ENCODE data around the gene DSCAM.
A peak's percentile ranks its signal among the peaks of the same experiment; 100 is the strongest.

Gene DSCAM

GRCh38 chr21:40120940-40121575 is 725.9 kb downstream of the DSCAM start:
- peak; percentile 38 for DNase-seq (ENCODE audit: low spot score)

GRCh38 chr21:40118527-40118926 is 728.4 kb downstream of the DSCAM start:
- peak; percentile 63 for DNase-seq (ENCODE audit: low spot score)

GRCh38 chr21:40117236-40117635 is 729.7 kb downstream of the DSCAM start:
- no peak for DNase-seq (ENCODE audit: low spot score)

- no peak for DNase-seq (ENCODE audit: low spot score)
Observed at GRCh38 chr21:40115775-40116174, 731.2 kb downstream of the DSCAM start.

DNA sequence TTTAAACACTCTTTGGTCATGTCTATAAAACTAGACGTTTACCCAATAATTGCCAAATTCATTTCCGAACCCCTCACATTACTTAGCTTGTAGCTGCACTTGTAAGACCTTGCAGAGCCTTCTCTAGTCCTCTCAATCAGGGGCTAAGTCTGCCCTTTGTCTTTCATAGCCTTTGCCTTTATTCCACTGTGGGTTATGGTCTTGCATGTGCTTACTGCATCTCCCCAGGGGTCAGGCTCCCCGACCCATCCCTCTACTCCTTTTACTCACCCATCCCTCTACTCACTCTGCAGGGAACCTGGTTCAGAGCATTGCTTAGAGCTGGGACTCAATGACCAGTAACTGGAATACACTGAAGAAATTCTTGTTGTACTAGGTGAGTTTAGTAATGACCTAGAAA is 744.3 kb downstream of the DSCAM start:
- DNase-seq (ENCODE audit: low spot score): no peak

- no peak for DNase-seq (ENCODE audit: low spot score)
Observed at GRCh38 chr21:40099809-40100208, 747.1 kb downstream of the DSCAM start.

DNA sequence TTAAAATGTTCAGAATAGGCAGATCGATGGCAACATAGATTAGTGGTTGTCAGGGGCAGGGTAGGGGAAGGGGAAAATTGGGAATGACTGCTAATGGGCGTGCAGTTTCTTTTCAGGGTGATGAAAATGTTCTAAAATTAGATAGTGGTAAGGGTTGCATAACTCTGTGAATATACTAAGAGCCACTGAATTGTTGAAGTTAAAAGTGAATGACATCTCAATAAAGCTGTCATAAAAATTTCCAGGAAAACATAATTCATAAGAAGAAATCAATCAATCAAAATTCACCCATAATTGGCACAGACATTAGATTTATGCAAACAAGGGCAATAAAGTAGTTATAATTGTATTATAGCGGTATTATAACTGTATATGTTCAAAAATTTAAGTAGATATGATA is 751.5 kb downstream of the DSCAM start:
- no peak for DNase-seq (ENCODE audit: low spot score)

DNA sequence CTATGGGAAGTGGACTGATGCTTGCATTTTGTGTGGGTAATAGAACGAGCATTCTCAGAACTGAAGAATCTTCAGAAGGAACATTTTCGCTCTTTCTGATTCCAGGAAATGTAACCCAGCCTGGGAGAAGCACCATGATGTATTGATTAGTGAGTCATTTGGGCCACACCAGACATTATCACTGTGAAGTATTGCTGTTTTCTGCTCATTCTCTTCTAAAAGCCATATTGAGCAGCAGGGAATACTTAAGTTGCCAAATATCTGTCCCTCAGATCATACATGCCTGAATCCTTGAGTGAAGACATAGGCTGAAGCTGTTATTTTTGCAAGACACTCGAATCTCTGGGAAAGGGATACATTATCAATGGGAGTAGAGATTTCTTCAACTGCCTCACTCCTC is 766.6 kb downstream of the DSCAM start:
- no peak for DNase-seq (ENCODE audit: low spot score)

DNA sequence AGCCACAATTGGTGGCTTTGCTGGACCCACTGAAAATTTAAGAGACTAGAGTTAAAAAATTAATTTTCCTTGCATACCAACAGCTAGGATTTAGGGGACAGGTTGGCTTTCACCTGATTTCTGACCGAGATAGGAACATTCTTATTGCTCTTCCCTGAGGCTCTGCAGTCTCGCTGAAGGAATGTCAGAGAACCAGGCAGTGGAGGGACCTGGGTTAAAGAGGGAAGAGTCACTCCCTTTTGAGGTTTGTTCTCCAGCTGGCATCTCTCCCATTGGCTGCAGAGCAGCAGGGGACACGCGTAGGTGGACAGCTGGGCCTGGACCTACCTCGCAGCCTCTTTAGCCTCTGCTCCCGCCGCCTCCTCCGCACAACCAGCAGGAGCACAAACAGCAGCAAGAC is 772.2 kb downstream of the DSCAM start:
- DNase-seq (ENCODE audit: low spot score): no peak

GRCh38 chr21:40074198-40074597 is 772.8 kb downstream of the DSCAM start:
- DNase-seq (ENCODE audit: low spot score): no peak

GRCh38 chr21:40073642-40074041 is 773.3 kb downstream of the DSCAM start:
- no peak for DNase-seq (ENCODE audit: low spot score)

- no peak for DNase-seq (ENCODE audit: low spot score)
Observed at GRCh38 chr21:40070871-40071270, 776.1 kb downstream of the DSCAM start.

GRCh38 chr21:40067751-40068150 is 779.2 kb downstream of the DSCAM start:
- no peak for DNase-seq (ENCODE audit: low spot score)

DNA sequence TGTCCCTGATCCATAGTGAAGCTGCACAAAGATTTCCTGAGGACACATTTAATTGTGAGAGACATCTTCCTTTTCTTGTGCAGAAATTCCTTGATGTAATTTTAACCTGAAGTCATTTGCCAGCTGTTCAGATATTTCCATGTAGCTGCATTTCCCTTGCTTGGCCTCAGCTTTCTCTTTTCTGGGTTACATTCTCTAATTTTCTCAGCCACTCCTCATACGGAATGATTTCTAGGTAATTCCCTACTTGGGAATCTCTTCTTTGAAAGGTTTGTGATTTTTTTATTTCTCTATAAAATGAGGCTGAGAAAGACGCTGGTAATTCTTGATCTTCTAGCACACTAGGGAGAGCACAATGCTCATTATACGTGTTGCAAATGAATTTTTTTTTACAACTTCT is 780.7 kb downstream of the DSCAM start:
- no peak for DNase-seq (ENCODE audit: low spot score)

DNA sequence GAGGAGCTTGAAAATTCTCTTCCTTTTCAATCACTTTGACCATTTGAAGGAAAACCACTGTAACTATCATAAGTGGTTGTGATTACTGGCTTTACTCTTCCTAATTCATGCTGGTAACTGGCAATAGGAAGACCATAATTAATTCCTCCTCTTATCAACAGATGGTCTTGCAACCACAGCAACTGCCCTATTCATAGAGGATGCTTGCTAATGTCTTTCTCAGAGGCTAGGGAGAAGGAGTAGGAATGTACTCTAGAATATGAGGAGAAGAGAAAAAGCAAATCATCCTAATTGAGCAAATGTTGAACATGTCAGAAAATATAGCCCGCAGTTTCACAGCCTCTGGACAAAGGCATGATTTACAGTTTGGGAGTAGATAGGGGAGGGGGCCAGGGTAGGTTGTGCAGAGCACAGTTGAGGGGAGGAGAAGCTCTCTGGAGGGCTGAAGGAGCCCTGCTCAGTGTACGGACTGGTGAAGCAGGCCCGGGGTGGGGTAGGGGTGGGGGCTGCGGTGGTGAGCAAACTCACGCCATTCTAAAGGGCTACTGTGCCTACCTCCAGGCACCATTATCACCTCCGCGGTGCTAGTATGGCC is 786.8 kb downstream of the DSCAM start:
- no peak for DNase-seq (ENCODE audit: low spot score)

GRCh38 chr21:40057331-40057730 is 789.6 kb downstream of the DSCAM start:
- DNase-seq (ENCODE audit: low spot score): no peak

DNA sequence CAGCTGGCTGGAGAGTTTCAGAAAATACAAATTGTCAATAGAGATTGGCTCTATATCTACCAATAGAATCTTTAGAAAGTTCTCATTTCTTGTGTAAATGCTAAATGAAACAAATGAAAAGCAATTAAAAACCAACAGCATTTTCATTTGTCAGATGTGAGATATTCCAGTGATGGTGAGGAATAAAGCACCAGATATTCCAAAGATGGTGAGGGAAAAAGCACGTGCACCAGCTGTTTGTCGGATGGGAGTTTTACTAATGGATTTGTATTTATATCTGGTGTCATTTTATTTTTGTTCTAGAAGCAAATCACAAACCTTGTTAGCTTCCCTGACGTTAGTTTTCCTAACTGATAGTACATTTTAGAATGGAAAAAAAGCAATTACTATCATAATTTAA is 790.9 kb downstream of the DSCAM start:
- no peak for DNase-seq (ENCODE audit: low spot score)

- peak; percentile 77 for DNase-seq (ENCODE audit: low spot score)
Observed at GRCh38 chr21:40054403-40054802, 792.6 kb downstream of the DSCAM start.

DNA sequence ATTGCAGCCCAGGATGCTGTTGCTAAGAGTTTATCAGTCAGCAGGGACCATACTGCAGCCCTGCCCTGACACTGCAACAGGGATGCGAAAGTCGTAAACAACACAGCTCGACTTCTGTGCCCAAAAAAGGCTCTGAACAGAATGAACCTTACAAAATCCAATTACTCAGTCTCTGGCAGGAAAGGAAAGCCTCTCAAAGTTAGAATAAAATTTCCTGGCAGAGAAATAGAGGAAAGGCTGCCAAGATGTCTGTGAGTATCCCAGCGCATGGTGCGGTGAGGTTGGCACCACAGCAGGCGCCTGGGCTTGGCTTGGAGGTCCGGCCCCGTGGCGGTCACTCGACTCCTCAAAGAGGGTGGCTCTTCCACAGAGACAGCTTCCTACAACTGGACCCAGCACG is 794.0 kb downstream of the DSCAM start:
- no peak for DNase-seq (ENCODE audit: low spot score)

DNA sequence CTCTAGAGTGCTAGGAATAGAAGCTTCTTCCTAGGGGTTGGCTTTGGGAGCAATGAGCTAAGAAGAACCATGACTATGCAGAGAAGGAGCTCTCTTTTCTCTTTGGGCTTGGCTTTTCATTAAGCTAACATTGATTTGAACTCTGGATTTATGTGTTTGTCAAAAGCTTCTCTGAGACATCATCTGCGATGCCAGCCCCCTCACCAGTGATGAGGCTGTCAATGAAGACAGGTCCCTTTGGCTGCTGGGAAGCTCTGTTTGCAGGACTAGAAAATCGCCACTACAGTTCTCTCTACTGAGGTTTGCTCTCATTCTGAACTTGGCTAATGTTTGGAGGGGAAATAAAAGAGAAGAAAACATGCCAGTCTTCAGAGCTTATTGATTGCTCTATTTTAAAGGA is 794.7 kb downstream of the DSCAM start:
- no peak for DNase-seq (ENCODE audit: low spot score)

DNA sequence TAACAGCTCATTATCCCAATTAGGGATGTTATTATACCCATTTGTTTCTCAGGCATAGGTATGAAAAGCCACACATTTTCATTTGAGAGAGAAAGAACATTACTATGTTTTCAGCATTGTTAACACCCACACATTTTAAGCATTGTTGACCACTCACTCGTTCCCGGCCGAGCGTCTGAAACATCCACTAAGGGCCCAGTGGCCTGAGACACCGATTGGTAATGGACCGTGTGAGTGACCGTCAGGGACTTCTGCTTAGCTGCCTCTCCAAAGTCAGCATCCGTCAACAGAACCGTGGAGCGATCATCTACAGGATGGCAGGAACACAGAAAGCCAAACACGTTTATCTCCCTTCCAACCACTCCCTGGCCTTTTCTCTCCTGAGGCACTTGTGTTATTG is 795.2 kb downstream of the DSCAM start:
- no peak for DNase-seq (ENCODE audit: low spot score)

DNA sequence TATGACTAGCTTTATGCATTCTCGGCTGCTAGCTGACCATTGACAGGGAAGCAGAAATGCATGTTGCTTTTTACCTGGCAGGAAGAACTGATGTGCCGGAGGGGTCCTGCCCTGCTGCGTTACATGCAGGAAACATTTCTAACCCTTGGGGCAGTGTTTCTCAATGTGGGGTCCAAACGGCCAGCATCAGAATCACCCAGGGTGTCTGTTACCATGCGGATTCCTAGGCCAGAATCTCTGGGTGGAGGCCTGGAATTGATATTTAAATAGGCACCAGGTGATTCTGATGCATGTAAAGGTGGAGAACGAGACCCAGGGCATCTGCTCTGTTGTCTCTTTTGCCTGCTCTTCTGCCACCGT is 797.0 kb downstream of the DSCAM start:
- no peak for DNase-seq (ENCODE audit: low spot score)

DNA sequence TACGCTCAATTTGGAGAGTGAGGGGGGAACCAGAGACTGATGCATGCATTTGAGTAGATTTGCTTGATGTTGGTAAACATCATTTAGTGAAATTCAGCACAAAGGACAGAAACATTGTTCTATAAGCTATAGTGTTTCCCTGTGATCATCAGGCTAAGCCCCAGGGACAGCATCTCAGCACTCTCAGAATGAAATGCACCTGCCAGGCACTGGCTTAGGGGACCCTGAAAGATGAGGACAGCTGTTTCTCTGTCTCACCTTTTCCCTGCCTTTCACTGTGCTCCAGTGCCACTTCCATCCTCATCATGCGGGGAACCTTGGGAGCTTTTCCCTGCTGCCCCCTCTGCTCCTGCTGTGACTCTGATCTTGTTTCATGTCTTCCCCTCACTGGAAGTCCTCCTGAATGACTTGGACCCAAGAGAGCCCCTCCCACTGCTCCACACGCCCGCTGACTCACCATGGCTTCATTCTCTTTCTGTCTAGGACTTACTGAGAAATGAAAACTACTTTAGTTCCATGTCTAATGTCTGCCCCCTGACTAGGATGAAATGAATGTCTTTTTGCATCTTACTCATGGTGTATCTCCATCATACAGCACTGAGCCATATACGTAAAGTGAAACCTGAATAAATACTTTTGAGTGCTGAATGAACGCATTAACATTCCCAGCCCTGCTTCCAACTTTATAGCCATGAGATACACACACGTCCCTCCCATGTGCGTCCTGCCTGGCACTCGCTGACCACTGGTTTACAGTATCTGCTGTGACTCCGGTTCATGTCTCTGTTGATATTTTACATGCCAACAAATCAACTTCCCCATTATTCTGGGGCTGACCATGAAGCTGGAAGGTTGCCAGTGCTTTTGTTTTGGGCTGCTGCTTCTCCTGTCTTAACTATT is 797.7 kb downstream of the DSCAM start:
- DNase-seq (ENCODE audit: low spot score): peak; percentile 87

All from kidney tubule cell (primary cell).